Endometrial microvascular endothelial cells (primary cell): ENCODE data around the gene IGFALS. TPM values are rescaled to one million over a fixed set of nuclear protein-coding genes. Genes with fewer than 3 reads are reported as not detected.

Experiments used
- in situ Hi-C: cut with HindIII; loops from 2 replicates; pipeline ENCODE4 v1.10.0; 2017; ENCODE audit warnings: low sequenced_read_pairs, low pct_unique_long_range_greater_than_20kb; ENCODE audit errors: inconsistent ontology term
- total RNA-seq: library from RNA; depleted of rRNA; stranded (reverse); fragments of >200 nt; gene quantifications from one replicate; pipeline ENCODE4 v1.2.3, GENCODE V29; 2015; ENCODE audit errors: inconsistent ontology term

The IGFALS gene
- total RNA-seq, 1 donor from 2014 or later = not detected

DNA sequence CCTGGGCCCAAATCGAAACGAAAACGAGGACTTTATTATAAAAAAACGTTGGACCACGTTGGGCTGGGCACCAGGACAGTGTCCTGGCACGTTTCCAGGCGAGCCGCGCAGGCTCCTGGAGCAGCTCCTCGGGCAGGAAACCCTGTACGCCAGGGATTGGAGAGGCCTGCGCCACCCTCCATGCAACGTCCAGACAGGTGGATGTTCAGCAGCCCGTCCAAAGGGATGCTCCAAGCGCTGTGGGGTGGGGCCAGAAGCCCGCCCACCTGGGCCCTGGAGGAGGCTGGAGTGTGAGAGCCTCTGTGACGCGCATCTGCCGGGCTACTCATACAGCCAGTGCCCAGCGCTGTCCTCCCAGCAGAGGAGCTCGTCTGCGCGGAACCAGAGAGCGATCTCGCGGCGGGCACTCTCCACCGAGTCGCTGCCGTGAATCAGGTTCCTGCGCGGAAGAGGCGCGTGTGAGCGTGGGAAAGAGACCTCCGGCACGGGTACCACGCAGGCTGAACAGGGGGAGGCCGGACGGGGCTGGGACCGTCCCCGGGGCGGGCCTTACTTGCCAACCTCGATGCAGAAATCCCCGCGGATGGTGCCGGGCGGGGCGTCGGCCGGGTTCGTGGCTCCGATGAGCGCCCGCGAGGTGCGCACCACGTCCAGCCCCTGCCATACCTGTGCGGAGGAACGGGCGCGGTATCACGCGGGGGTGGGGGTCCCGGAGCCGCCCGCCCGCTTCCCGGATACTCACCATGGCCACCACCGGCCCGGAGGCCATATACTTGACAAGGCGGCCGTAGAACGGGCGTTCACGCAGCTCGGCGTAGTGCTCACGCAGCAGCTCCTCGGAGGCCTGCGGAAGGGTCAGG, 22.9 kb downstream of the IGFALS start:
- in situ Hi-C loops = no loop called here

DNA sequence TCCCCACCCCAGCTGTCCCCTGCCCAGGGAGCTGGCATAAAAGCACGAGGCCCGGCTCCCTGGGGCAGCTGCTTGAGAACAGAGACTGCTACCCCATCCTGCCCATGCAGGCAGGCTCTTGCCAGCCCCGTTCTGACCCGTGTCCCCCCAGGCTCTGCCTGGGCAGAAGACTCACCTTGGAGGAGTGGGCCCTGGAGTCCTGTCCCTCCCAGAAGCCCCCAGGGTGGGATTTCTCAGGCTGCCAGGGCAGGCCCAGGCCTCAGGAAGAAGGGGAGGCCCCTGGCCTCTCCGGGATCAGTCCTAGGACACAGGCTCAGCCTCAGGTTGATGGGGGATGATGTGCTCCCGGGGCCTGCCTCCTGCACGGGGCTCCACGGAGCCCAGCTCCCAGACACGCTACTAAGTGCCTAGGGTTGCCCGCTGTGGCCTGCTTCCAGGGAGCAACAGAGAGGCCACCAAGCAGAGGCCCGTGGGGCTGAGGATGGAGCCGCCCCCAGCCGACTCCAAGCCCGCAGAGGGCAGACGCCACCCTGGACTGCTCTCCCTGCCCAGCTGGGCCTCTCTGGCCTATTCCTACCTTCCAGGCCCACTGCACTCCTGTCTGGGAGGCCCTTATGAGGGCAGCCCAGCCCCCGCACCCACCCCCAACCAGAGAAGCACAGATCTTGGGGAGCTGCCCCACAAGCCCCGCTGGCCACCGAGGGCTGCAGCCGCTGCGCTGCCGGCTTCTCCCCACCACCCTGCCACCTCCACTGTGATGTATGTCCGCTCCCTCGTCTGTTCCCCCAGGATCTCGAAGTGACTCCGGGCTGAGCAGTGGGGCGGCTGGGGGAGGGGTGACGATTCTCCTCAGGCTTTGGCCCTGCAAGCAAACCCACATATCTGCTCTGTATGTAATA, 23.9 kb downstream of the IGFALS start:
- in situ Hi-C loops = no loop called here

DNA sequence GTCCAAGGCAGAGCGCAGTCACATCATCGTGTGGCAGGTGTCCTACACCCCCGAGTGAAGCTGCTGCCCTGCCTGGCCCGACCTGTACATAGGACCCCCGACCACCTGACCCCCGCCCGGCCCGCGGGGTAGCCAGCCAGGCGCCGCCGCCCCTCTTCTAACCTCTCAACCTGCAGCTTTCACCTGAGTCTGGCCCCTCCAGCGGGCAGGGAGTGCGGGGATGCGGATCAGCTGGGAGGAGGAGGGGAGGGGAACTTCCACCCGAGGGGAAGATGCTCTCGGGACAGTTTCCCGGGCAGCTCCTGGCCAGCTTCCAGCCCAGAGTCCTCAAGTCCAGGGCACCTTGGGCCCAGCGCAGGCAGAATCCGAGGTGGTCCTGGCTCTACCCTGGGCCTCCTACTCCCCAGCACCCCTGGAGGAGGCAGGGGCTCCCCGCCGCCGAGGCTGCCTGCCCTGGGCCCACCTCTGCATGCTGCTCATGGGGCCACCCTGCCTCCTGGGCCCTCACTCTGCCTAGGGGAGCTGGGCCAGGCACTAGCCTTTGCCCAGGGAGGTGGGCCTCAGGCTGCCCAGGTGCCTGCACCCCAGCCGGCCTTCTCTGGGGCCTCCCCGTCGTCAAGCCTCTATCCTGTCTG, 24.6 kb downstream of the IGFALS start:
- in situ Hi-C loops = no loop called here

DNA sequence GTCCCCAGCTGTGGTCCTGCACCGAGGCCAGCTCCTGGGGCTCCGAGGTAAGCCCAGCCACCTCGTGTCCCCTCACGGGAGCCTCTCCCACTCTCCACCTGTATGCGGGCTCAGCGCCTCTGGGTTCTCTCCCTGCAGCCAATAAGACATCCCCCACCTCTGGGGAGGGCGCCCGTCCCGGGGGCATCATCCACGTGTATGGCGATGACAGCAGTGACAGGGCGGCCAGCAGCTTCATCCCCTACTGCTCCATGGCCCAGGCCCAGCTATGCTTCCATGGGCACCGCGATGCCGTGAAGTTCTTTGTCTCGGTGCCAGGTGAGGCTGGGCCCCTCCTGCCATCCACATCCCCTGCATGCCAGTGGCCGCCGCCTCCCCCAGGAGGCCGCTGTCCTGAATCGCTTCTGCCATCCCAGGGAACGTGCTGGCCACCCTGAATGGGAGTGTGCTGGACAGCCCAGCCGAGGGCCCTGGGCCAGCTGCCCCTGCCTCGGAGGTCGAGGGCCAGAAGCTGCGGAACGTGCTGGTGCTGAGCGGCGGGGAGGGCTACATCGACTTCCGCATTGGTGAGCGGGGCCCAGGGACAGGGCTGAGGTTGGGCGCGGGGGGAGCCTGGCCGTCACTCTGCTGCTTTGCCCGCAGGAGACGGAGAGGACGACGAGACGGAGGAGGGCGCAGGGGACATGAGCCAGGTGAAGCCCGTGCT, 25.3 kb downstream of the IGFALS start:
- in situ Hi-C loops = no loop called here

DNA sequence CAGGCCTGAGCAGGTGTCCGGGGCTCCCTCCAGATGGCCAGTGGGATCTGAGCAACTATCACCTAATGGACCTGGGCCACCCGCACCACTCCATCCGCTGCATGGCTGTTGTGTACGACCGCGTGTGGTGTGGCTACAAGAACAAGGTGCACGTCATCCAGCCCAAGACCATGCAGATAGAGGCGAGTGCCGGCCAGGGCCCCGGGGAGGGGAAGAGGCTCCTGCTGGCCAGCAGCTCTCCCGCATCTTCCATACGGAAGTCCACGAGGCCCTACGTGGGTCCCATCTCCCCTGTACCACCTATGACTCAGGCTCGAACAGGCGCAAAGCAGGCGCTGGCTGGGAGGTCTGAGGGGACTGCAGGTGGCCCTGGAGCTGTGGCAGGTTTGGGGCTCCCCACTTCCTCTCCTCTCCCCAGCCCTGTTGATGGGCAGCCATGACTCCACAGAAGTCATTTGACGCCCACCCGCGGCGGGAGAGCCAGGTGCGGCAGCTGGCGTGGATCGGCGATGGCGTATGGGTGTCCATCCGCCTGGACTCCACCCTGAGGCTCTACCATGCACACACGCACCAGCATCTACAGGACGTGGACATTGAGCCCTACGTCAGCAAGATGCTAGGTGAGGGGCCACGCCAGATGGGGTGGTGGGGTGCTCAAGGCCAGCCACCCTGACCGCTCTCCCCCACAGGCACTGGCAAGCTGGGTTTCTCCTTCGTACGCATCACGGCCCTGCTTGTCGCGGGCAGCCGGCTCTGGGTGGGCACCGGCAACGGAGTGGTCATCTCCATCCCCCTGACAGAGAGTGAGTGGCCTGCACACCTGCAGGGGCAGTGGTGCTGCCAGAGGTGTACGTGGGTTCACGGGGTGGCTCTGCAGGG, 26.1 kb downstream of the IGFALS start:
- in situ Hi-C loops = no loop called here

DNA sequence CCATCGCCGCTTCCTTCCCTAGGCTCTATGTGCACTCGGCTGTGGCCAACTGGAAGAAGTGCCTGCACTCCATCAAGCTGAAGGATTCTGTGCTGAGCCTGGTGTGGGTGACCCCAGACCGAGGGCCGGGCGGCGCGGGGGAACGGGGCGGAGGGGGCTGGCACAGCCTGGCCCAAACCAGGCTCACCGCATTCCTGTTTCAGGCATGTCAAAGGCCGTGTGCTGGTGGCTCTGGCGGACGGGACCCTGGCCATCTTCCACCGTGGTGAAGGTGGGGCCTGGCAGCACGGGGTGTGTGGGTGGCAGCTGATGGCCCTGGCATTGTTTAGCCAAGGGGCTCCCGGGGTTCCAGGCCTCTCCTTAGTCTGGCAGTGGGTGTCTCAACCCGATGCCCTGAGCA, 26.8 kb downstream of the IGFALS start:
- in situ Hi-C loops = no loop called here

DNA sequence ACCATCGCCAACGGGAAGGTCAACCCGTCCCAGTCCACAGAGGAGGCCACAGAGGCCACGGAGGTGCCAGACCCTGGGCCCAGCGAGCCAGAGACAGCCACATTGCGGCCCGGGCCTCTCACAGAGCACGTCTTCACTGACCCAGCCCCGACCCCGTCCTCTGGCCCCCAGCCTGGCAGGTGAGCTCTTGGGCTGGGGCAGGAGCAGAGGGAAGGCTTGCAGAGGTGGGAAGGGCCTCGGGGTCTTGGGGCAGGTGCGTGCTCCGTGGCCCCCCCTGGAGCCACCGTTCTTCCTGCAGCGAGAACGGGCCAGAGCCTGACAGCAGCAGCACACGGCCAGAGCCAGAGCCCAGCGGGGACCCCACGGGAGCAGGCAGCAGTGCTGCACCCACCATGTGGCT, 27.3 kb downstream of the IGFALS start:
- in situ Hi-C loops = no loop called here

DNA sequence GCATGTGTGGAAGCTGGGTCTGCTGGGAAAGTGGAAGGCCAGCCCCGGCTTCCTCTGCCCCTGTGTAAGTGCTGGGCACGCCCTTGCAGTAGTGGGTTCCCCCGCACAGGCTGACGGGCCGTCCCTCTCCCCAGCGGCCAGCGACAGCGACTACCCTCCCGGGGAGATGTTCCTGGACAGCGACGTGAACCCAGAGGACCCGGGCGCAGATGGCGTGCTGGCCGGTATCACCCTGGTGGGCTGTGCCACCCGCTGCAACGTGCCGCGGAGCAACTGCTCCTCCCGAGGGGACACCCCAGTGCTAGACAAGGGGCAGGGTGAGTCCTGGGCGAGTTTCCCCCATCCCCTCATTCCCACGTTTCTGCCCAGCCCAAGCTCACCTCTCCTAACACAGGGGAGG, 27.7 kb downstream of the IGFALS start:
- in situ Hi-C loops = no loop called here

DNA sequence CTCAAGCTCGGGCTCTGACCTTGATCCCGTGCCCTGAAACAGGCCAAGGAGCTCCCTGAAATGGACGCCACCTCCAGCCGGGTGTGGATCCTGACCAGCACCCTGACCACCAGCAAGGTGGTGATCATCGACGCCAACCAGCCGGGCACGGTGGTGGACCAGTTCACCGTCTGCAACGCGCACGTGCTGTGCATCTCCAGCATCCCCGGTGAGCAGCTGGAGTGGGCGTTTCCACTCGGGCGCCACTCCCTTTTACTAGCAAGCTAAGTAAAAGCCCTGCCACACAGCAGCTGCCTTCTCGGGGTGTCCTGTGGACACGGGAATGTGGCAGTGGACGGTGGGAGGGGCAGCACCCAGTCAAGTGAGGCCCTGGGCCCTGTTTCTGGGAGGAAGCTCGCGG, 28.5 kb downstream of the IGFALS start:
- in situ Hi-C loops = no loop called here

DNA sequence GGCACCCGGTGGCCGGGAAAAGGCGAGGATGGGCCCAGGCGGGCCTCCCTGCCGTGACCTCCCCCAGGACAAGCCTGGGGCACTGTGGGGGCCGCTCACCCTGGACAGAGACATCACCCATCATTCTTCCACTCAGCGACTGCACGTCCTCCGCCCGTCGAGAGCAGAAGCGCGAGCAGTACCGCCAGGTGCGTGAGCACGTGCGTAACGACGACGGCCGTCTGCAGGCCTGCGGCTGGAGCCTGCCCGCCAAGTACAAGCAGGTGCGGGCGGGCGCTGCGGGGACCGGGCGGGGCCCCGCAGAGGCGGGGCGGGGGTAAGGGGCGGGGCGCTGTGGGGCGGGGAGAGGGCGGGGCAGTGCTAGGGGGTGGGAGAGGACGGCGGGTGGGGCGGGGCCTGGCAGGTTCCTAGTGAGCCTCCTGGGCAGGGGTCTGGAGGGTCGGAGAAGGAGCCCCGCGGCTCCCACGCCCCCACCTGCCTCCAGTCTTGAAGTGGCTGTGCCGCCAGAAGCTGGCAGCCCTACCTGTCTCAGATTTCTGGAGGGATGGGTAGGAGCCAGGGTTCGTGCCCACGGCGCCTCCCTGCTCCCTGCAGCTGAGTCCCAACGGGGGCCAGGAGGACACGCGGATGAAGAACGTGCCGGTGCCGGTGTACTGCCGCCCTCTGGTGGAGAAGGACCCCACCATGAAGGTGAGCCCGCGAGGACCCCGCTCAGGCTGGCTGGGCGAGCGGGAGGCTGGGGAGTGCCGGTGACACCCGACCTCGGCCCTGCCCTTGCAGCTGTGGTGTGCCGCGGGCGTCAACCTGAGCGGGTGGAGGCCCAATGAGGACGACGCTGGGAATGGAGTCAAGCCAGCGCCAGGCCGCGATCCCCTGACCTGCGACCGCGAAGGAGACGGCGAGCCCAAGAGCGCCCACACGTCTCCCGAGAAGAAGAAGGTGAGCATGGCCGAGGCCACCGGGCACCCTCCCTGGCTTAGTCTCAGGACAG, 29.7 kb downstream of the IGFALS start:
- in situ Hi-C loops = no loop called here

DNA sequence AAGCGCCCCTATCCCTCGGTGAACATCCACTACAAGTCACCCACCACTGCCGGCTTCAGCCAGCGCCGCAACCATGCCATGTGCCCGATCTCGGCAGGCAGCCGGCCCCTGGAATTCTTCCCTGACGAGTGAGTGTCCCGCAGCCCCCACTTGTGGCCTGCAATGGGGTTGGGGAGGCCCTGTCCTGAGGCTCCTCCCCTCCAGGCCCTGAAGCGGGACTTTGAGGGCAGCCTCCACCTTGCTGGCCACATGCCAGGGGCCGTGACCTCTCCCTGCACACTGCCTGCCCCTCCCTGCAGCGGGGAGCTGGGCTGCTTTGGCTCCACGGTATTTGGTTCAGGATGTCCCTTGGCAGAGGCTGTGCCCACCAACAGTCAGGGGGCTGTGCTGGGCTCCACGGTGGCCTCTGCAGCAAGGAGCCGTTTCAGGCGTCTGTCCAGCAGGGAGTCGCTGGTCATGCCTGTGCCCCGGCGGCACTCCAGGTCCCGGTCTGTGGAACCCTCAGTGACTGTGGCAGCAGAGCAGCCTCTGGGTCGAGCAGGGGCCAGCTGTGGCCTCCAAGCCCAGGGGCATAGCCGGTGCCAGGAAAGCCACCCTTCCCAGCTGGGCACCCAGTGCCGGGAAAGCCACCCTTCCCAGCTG, 30.5 kb downstream of the IGFALS start:
- in situ Hi-C loops = no loop called here

DNA sequence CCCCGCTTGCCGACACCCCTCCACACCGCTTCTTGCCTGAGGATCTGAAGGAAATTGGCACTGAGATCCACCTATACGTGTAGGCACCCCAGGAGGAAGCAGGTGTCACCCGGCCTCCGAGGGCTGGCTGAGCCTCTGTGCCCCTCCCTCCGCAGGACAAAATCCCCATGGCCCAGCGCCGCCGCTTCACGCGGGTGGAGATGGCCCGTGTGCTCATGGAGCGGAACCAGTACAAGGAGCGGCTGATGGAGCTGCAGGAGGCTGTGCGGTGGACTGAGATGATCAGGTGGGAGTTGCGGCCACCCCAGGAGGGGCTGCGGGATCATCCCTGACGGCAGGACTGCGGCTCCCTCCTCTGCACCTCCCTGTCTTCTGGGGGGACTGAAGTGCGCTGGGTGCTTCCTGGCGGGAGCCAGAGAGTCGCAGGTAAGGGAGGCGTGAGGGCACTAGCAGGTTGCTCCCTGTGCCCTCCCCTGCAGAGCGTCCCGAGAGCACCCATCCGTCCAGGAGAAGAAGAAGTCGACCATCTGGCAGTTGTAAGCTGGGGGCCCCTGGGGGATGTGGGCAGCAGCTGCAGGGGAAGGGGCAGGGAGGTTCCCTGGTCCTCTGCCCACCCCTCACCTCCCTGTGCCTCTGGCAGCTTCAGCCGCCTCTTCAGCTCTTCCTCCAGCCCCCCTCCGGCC, 31.2 kb downstream of the IGFALS start:
- in situ Hi-C loops = no loop called here

DNA sequence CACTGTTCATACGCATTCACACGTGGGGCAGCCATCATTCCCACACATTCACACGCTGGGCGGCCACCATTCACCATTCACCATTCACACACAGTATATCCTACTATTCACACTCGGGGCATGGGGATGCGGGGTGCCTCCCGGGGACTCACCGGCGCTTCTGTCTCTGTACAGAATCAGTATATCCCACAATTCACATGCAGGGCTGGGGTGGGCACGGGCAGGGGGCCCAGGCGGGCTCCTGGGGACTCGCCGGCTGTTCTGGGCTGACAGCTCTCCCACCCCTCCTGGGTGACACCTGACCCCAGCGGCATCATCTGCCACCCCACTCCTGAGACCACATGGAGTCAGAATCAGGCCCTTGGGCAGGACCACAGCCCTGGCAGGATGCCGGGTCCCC, 31.8 kb downstream of the IGFALS start:
- in situ Hi-C loops = no loop called here

DNA sequence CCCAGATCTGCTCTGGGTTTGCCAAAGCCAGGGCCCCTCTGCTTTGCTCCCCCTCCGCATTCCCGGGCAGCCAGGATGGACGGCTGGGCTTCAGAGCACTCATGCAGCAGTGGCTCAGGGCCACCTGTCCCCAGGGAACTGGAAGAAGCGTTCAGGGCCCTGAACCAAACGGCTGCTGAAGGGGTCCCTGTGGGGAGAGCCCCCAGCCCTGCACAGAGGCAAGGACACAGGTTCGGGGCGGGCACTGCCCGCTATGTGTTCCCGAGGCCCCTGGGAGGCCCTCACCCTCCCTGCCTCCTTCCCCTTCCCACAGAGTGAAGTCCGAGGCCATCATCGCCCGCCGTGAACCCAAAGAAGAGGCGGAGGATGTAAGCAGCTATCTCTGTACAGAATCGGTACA, 32.6 kb downstream of the IGFALS start:
- in situ Hi-C loops = no loop called here

DNA sequence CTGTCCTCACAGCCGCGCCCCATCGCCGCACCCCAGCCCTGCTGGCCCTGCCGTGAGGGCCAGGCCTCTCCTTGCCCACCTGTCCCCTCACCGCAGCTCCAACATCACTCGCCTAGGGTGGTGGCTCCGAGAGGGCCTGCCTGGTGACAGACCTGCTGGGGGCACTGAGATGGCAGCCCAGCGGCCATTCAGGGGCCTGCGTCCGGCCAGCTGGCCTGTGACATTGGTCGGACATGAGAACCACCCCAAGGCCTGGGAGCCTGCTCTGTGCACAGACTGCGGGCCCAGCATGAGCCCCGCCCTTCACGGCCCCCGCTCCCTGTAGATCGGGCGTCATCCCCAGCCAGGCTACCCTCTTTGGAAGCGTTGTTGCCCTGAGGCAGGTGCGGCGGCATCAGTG, 34.0 kb downstream of the IGFALS start:
- in situ Hi-C loops = no loop called here

DNA sequence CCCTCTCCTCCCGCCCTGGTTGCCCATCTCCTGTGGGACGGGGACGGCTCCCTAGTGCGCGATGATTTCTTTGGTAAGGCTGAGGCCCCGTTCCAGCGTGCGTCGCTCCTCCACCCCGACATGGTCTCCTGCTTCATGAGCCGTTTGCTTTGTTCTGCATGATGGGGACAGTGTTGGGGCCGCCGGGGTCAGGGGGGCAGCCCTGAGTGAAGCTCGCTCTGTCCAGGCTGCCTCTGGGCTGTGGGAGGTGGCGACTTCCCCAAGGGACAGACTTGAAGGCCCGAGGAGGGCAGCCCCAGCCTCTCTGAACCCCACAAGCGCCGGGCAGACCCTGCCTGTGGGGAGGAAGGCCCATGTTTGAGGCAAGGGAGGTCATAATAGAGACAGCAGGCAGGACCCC, 34.6 kb downstream of the IGFALS start:
- in situ Hi-C loops = no loop called here
